ENCODE data around the gene AGAP4.
"Not testable (repeated sequence)": the region's sequence is repeated elsewhere in the genome, so short reads cannot be mapped to it uniquely, and the experiment has no call there.

AGAP4 gene

DNA sequence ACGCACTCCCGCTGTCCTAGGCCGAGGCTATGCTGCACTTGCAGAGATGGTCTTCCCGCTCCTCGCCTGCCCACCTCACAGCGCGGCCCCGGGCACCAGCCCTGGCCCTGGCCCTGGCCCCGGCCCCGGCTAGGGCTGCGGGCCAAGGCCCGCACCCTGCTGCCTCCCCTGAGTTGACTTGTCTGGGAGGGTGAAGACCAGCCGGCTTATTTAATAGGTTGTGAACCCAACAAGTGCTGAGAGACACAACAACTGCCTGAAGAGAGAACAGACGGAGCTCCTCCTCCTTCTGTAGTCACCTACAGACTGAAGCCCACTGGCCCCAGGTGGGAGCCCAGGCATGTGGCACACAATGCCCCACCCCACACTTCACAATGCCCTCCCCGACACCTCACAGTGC, at the start of gene AGAP4:
Gene AGAP4 (minus strand): TSS at position 101 of the 400 bp plus-strand sequence. CDS start 153 bp downstream, outside the sequence.
- DNase-seq (ENCODE audit: low spot score), result not testable (repeated sequence)

DNA sequence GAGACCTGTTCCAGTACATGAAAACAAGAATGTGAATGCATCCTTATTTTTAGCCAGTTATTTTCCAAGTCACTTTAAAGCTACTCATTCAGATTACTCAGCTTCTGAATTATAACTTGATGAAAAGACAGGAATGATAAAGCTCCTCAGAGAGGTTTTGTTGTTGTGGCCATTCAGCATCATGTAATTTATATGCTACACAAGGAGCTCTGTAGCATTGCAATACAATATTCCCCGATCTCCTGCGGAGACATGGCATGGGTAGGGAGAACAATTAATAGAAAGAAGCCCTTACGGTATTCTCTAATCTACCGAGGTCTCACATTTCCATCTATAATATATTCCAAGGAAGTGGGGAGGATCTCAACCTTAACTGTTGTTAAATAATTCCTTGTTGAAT, 43.4 kb upstream of the AGAP4 start:
- DNase-seq (ENCODE audit: low spot score), result not testable (repeated sequence)

DNA sequence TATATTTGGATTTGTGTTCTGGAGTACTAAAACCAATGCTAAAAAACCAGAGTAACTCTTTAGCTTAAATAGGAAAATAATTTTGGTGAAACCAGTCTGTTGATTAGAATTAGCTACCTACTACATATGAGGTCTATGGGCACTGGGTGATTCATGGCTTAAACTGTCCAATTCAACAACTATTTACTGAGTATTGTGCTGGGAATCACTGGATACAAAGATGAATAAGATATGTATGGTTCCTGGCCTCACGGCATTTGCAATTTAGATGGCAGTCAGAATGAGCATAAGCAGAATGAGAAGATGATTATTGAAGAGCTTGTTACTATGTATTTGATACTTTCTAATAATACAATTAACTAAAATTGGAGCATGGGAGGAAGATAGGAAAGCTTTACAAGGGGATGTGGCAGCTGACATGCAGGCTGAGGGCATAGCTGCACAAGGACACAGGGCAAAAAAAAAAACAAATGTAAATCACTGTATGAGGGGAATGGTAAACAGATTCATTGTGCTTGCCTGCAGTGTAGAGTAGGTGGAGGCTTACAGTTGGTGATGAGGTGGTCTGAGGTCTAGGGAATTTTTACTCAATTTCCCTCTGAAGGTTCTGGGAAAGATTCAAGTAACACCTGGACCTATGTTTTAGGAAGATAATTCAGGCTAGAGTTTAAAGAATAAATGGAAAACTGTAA, 42.4 kb upstream of the AGAP4 start:
- DNase-seq (ENCODE audit: low spot score), result not testable (repeated sequence)

DNA sequence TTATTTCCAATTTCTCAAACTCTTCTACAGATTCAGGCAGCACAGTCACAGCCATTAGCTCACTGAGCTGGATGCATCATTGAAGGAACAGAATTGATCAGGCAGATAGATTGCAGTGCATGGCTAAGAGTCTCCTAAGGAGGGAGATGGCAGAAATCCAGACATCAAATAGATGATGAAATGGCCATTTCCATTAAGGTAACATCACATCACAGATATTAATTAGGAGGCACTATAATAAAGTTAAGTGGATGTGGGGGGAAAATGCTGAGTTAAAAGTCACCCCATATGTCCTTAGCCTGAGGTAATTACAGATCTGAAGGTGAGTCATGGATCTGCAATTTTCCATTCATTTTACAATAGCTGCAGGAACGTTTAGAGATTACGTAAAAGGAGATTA, 35.6 kb upstream of the AGAP4 start:
- not testable (repeated sequence) for DNase-seq (ENCODE audit: low spot score)

DNA sequence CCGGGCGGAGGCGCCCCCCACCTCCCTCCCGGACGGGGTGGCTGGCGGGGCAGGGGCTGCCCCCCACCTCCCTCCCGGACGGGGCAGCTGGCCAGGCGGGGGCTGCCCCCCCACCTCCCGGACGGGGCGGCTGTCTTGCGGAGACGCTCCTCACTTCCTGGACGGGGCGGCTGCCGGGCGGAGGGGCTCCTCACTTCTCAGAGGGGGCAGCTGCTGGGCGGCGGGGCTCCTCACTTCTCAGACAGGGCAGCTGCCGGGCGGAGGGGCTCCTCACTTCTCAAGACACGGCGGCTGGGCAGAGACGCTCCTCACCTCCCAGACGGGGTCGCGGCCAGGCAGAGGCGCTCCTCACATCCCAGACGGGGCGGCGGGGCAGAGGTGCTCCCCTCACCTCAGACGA, 18.1 kb upstream of the AGAP4 start:
- DNase-seq (ENCODE audit: low spot score), result not testable (repeated sequence)

DNA sequence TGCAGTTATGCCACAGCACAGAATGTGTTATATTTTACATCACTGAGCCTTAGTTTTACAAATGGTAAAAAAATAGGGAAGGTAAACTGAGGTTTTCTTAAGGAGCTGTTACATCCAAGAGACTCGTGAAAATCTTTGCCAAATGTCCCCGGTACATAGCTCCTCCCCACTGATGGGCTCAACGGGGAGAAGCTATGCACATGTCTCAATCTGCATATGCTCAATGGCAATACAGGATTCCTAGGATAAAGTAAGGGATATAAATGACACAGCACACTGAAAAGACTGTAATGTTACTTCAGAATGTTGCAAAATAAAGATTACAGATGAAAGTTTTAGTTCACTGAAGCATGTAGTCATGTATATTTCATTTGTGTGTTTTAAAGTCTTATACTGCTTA, 17.0 kb upstream of the AGAP4 start:
- not testable (repeated sequence) for DNase-seq (ENCODE audit: low spot score)

DNA sequence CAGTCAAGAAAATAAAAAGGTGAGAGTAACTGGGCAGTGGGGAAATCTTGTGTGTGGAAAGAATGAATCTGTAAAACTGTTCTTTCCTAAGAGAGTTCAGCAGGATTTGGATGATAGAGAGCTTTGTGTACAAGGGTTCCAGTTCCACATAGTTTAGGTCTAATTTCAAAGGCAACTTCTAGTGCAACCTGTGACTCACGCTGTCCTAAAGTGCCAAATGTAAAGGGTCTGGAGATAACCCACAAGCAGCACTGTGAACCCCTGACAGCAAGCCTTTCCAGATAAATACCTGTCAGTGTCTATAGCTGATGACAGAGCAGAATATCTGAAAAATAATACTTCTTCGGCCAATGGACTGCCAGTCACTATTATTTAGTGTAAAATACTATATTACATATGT, 16.3 kb upstream of the AGAP4 start:
- DNase-seq (ENCODE audit: low spot score), result not testable (repeated sequence)

DNA sequence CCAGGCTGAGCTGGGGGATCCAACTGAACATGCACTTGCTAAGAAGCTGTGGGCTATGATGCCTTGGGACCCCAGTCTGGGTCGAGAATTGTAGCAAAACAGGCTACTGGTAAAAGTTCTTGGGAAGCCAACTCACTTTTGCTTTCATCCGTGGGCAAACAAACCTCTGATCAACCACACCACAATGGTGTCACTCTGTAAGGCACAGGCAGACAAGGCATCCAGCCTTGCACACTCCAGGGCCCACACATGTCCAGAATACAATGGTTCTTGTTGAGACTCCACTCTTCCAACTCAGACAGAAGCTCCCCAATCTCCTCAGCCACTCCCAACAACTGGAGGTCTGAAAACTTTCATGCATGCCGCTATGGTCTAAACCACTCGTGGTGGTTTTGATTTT, 10.6 kb upstream of the AGAP4 start:
- not testable (repeated sequence) for DNase-seq (ENCODE audit: low spot score)

DNA sequence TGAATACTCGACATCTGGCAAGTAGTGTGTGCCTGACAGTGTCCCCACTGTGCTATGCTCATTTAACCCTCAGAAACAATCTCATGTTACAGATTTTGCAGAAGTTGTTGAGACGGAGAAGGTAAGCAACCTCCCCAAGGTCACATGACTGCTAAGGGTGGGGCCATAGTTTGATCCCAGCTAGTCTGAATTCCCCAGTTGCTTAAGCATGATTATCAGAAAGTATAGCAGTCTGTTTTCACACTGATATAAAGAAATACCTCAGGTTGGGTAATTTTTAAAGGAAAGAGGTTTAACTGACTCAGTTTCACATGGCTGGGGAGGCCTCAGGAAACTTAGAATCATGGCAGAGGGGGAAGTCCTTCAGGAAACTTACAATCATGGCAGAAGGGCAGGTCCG, 1.2 kb upstream of the AGAP4 start:
- DNase-seq (ENCODE audit: low spot score), result not testable (repeated sequence)

DNA sequence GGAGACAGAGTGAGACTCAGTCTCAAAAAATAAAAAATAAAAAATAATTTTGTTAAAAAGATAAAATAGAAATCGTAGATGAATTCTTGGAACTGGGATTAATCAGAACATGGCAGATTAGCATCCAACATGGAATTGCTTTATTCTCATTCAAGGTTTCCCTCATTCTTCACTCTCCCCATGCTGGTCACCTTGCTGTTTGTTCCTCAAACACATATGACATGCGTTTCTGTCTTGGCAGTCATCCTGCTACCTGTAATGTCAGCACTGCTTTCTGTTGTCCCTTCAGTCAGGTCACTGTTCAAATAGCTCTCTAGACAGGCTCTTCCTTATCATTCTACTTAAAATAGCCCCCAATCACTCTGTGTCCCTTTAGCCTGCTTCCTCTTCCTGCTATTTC, 24.4 kb downstream of the AGAP4 start:
- not testable (repeated sequence) for DNase-seq (ENCODE audit: low spot score)

DNA sequence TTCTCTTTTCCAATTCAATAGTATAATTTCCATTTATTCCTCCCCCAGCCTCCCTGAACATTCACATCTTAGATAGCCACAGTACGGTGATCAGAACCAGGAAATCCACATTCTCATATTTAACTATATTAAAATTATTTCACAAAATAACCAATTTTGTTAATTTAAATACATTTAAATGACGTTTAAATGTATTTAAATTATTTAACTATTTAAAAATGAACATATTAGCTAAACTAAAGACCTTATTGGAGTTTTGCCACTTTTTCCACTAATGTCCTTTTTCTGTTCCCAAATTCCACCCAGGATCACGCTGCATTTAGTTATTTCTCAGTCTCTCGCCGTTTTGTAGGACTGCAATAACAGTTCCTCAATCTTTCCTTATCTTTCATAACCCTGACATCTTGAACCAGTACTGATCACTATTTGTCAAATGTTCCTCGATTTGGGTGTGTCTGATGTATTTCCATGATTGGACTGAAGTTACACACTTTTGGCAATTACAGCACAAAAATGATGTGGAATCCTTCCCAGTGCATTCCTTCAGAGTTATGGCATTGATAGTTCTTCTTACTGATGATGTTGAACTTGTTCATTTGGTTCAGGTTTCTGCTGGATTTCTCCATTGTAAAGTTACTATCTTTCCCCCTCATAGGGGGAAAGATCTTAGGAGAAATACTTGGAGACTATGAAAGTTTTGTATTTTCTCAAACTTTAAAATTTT, 27.0 kb downstream of the AGAP4 start:
- DNase-seq (ENCODE audit: low spot score), result not testable (repeated sequence)

DNA sequence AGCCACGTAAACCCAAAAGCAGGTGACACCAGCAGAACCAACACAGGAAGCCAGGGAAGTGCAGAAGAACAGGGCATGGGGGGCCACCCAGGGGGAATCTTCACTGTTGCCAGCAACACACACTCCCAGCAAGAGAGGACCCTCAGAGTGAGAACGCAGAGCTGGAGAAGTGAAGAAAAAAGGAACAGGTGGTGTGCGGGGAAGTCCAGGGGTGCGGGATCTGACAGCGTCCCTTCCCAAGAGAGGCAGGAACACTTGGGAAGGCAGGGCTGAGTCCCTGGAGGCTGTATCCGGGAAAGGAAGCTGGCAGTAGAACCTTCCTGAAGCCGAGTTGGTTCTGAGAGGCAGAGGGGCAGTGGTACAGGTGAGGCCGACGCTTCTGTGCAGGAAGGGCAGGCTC, 27.7 kb downstream of the AGAP4 start:
- no peak for DNase-seq (ENCODE audit: low spot score)

DNA sequence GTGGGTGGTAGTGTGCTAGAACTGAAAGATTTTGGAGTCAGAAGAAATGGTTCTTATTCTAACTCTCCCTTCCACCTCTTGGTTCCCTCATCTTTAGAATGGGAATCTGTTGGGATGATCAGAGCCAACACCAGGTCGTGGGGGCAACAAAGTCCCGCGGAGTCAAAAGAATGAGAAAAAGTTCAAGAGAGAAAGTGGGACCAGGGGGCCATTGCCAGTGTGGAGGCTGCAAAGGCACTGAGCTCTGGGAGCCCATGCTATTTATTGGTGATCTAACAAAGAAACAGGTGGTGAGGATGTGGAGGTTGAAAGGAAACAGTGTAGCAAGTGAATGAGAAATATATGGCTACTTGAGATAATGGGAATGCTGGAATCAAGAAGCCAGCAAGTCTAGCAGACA, 29.4 kb downstream of the AGAP4 start:
- no peak for DNase-seq (ENCODE audit: low spot score)

DNA sequence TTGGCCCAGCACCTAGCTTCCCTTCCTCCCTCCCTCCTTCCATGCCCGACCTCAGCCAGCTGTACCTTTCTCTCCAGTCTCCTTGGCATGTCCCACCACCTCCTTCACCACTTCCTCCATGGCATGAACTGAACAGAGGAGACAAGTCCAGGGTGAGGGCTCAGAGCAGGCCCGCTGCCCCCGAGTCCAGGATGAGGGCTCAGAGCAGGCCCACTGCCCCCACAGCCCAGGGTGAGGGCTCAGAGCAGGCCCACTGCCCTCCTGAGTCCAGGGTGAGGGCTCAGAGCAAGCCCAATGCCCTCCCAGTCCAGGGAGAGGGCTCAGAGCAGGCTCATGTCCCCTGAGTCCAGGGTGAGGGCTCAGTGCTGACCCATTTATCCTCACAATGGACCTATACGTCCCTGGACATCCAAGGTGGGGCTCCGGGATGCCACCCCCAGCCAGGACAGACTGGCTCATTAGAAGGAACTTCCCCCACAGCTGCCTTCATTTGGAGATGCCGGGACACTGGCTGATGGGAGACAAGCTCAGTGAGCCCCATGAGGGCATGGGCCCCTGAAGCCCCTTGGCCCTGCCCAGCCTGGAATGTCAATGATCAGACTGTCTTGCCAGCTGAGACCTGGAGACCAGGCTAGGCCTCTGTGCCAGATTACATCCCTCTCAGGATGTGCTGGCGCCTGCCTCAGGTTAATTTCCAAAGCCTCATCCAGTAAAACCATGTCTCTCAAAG, 30.0 kb downstream of the AGAP4 start:
- no peak for DNase-seq (ENCODE audit: low spot score)

DNA sequence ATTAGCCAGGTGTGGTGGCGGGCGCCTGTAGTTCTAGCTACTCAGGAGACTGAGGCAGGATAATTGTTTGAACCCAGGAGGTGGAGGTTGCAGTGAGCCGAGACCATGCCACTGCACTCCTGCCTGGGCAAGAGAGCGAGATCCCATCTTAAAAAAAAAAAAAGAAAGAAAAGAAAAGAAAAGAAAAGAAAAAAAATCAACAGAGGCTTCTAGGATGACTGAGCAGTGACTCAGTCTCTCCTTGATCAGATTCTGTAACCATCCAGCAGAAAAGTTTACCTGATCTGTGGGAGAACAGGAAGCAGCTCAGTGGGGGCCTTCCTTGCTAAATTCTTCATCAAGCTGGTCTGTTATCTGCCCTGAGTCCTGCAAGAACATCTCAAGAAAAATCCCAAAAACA, 33.2 kb downstream of the AGAP4 start:
- DNase-seq (ENCODE audit: low spot score), result not testable (repeated sequence)

DNA sequence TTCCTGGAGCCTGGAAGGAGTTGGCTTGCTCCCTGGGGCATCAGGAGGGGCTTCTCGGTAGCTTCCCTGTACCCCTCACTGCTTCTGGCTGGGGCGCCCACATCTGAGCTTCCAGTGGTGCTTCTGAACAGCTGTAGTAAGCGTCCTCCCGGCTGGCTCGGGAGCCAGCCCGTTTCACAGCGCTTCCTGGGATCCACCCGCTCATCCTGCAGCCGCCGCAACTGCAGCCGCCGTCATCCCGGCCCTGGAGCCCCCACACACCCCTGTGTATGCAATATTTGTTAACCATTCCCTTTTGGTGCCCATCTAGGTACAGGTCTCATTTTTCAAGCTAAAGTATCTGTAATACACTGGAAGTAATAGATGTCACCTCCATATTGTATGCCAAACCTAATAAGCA, 34.3 kb downstream of the AGAP4 start:
- DNase-seq (ENCODE audit: low spot score), result not testable (repeated sequence)

DNA sequence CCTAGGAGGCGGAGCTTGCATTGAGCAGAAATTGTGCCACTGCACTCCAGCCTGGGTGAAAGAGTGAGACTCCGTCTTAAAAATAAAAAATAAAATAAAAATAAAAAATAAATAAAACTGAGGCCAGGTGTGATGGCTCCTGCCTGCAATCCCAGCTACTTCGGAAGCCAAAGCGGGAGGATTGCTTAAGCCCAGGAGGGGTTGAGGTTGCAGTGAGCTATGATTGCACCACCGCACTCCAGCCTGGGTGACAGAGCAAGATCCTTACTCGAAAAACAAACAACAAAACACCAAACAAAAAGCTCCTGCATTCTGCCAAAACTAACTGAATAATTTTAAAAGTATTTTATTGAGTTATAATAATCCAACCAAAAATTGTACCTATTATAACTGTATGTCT, 36.2 kb downstream of the AGAP4 start:
- no peak for DNase-seq (ENCODE audit: low spot score)

DNA sequence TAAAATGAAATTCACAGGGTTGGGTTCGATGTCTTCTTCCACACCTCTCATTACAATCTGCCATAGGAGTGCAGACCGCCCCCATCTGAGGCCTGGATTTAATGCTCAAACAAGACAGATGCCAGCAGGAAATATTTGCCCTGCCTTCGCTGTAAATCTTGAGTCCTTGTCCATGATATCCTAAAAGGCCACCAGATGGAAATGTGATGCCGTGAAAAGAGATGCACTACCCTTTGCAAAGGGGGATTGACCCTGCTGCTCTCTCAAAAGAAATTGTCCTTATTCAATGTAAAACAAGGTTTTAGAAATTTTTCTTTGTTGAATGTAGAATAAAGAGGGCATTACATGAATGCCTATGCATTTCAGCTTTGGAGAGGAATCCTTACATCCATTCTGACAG, 37.5 kb downstream of the AGAP4 start:
- no peak for DNase-seq (ENCODE audit: low spot score)

DNA sequence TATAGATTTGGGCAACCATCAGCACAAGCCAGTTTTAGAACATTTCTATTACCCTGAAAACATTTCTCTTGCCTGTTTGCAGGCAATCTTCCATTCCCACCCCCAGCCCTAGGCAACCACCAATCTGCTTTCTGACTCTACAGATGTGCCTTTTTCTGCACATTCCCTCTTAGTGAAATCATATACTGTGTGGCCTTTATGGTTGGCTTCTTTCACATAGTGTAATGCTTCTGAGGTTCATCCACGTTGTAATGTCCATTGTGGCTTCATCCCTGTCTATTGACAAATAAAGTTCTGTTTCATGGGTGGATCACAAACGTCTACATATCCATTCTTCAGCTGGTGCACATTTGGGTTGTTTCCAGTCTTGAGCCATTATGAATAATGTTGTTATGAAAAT, 42.3 kb downstream of the AGAP4 start:
- not testable (repeated sequence) for DNase-seq (ENCODE audit: low spot score)

DNA sequence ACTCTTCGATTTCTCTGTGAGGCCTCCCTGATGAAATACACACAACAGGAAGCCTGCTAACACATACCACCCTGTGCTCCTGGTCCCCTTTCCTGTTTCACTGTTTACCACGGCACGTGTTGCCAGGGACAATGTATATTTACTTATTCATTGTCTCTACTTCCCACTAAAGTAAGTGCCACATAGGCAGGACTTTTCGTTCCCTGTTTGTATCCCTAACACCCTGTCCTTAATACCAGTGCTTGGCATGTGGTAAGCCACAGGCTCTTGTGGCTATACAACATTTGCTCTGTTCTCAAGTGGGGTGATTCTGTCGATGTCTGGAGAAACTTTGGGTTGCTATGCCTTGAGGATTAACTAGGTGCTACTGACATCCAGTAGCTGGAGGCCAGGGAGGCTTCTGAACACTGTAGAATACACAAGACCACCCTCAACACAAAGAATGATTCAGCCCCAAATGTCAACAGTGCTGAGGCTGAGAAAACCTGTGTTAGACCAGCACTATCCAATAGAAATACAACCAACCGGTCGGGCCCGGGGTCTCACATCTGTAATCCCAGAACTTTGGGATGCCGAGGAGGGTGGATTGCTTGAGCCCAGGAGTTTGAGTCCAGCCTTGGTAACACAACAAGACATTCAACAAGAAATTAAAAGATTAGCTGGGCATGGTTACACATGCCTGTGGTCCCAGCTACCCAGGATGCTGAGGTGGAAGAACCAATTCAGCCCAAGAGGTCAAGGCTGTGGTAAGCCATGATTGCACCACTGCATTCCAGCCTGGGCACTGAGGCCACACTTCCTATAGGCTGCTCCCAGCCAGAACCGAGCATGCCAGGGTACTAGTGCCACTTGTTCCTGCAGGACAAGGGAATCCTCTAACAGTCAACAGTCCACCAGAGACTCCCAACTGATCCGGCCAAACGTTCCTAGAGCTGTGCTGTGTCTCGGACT, 44.0 kb downstream of the AGAP4 start:
- not testable (repeated sequence) for DNase-seq (ENCODE audit: low spot score)

DNA sequence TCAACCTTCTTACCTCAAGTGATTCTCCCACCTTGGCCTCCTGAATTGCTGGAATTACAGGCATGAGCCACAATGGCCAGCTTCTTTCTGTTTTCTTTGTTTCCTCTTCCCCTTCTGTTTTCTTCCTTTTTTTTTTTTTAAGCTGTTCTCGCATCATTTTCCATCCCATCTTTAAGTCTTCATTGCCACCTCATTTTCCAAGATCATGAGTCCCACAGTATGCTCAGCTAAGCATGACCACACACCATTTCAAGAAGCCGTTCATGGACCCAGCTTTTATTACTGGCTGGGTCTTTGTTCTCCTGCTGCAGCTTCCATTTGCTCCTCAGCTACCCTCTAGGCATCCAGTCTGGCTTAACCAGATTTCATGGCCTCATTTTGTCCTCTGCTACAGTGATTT, 52.5 kb downstream of the AGAP4 start:
- DNase-seq (ENCODE audit: low spot score), result not testable (repeated sequence)
